Lung microvascular endothelial cell (primary cell): ENCODE measurements around the gene NDUFV2. TPM values are rescaled to one million over a fixed set of nuclear protein-coding genes. Genes with fewer than 3 reads are reported as not detected.

Experiments used
- DNase-seq, 2 donors: peaks; one replicate each; pipeline versions ENCODE4 v3.0.0 to v3.0.0-alpha.2; 2010; ENCODE audit warnings: low read depth in 2 of 2
- total RNA-seq: library from RNA; depleted of rRNA; stranded (reverse); fragments of >200 nt; gene quantifications from 2 replicates; pipeline ENCODE4 v1.2.1, GENCODE V29; 2014

Gene NDUFV2
- total RNA-seq, 1 donor from 2014 or later: 78.6 TPM

- peak; percentile 34 to 71 for DNase-seq
Measured at GRCh38 chr18:9117980-9118841, 15.7 kb downstream of the NDUFV2 start.

GRCh38 chr18:9120796-9121195 lies 18.3 kb downstream of the NDUFV2 start:
- no peak for DNase-seq

- no peak for DNase-seq
Measured at GRCh38 chr18:9123520-9123919, 21.0 kb downstream of the NDUFV2 start.

GRCh38 chr18:9124824-9125223 lies 22.3 kb downstream of the NDUFV2 start:
- no peak for DNase-seq

- no peak for DNase-seq
Measured at GRCh38 chr18:9126337-9126736, 23.8 kb downstream of the NDUFV2 start.

GRCh38 chr18:9130195-9130594 lies 27.7 kb downstream of the NDUFV2 start:
- DNase-seq: no peak

GRCh38 chr18:9130806-9131205 lies 28.3 kb downstream of the NDUFV2 start:
- no peak for DNase-seq

GRCh38 chr18:9132628-9133027 lies 30.1 kb downstream of the NDUFV2 start:
- no peak for DNase-seq

GRCh38 chr18:9133225-9133624 lies 30.7 kb downstream of the NDUFV2 start:
- DNase-seq: no peak

GRCh38 chr18:9135081-9135911 lies 32.8 kb downstream of the NDUFV2 start:
- DNase-seq: no peak

GRCh38 chr18:9135912-9136314 lies 33.4 kb downstream of the NDUFV2 start:
- DNase-seq: peak; percentile 29 to 32

- DNase-seq: peak; percentile 99
Measured at GRCh38 chr18:9136315-9137155, 34.0 kb downstream of the NDUFV2 start, which contains the start of gene ANKRD12. TSS of gene ANKRD12 (plus strand) at chr18:9136781. CDS start at chr18:9182433, 45,652 bp downstream.

- DNase-seq: peak; percentile 81 to 86
Measured at GRCh38 chr18:9137168-9138066, 34.9 kb downstream of the NDUFV2 start.

- DNase-seq: no peak
Measured at GRCh38 chr18:9139400-9140039, 37.0 kb downstream of the NDUFV2 start.

- DNase-seq: no peak
Measured at GRCh38 chr18:9140381-9140780, 37.9 kb downstream of the NDUFV2 start.

GRCh38 chr18:9140984-9141383 lies 38.5 kb downstream of the NDUFV2 start:
- no peak for DNase-seq

GRCh38 chr18:9146224-9146623 lies 43.7 kb downstream of the NDUFV2 start:
- no peak for DNase-seq

GRCh38 chr18:9147440-9148202 lies 45.1 kb downstream of the NDUFV2 start:
- peak; percentile 78 to 86 for DNase-seq

- no peak for DNase-seq
Measured at GRCh38 chr18:9148203-9148552, 45.7 kb downstream of the NDUFV2 start.
